T-cell (primary cell): ENCODE measurements around the gene PPEF1. TPM values are rescaled to one million over a fixed set of nuclear protein-coding genes. Genes with fewer than 3 reads are reported as not detected.
"Not testable (repeated sequence)": the region's sequence is repeated elsewhere in the genome, so short reads cannot be mapped to it uniquely, and the experiment has no call there.

Source experiments
- ATAC-seq, 4 experiments: fragments of 200-7000 bp in 3 of 4; fragments of 150-1000 bp in 1 of 4; cut with Tn5 transposase; replicated peaks in 1 of 4; 1 replicate in 3 of 4; 2 replicates in 1 of 4; pipeline ENCODE4 v1.10.0; 2021; ENCODE audit warnings: moderate library complexity in 3 of 4, mild to moderate bottlenecking in 2 of 4, moderate number of reproducible peaks in 1 of 4
- CTCF ChIA-PET, 2 donors: fragments of 300-600 bp; sonication (Branson Sonifier 250); formaldehyde crosslinking; loops; one replicate each; lab custom pipeline; 2022; ENCODE audit warnings: antibody characterized with exemption in 2 of 2; lab: Charles Lee
- POLR2A ChIA-PET, 2 donors: fragments of 300-600 bp; sonication (Branson Sonifier 250); formaldehyde crosslinking; loops; one replicate each; lab custom pipeline; 2022; ENCODE audit warnings: antibody characterized with exemption in 2 of 2; lab: Charles Lee
- DNase-seq, 35 experiments: peaks; one replicate each; pipeline versions ENCODE4 v3.0.0 to v3.0.0-alpha.2; 2013 to 2023
- H3K27ac ChIP-seq: one replicate; pipeline ENCODE4 v1.5.1; 2013; ENCODE audit warnings: low read length
- H3K27me3 ChIP-seq, 2 experiments: replicated peaks in 1 of 2; 1 replicate in 1 of 2; 2 replicates in 1 of 2; pipeline versions ENCODE4 v1.6.1 to v1.7.0; 2013; ENCODE audit warnings: low read length in 1 of 2, mixed read lengths in 1 of 2; ENCODE audit not compliant: control insufficient read depth in 2 of 2, insufficient read depth in 2 of 2; ENCODE audit errors: extremely low read depth in 1 of 2
- H3K36me3 ChIP-seq, 2 donors: 1 replicate in 1 of 2; 2 replicates in 1 of 2; pipeline versions ENCODE4 v1.6.1 to v1.7.0; 2013; ENCODE audit warnings: low read length in 1 of 2; ENCODE audit not compliant: control insufficient read depth in 2 of 2, insufficient read depth in 1 of 2; ENCODE audit errors: extremely low read depth in 1 of 2
- H3K4me1 ChIP-seq, 2 experiments: 1 replicate in 1 of 2; 2 replicates in 1 of 2; pipeline versions ENCODE4 v1.6.1 to v1.7.0; 2013; ENCODE audit warnings: low read length in 2 of 2, mixed read lengths in 1 of 2; ENCODE audit not compliant: insufficient read depth in 2 of 2, control insufficient read depth in 1 of 2; ENCODE audit errors: extremely low read depth in 1 of 2
- H3K4me3 ChIP-seq, 2 donors: 1 replicate in 1 of 2; 2 replicates in 1 of 2; pipeline versions ENCODE4 v1.5.1 to v1.7.0; 2013; ENCODE audit warnings: mild to moderate bottlenecking in 2 of 2, low read length in 1 of 2, moderate library complexity in 1 of 2; ENCODE audit not compliant: control insufficient read depth in 1 of 2; ENCODE audit errors: extremely low read depth in 1 of 2
- H3K9me3 ChIP-seq: 2 replicates; pipeline ENCODE4 v1.7.0; 2013
- H3K27ac Mint-ChIP-seq, 2 donors: one replicate each; pipeline ENCODE4 v1.8.0; 2020 to 2021; ENCODE audit warnings: mild to moderate bottlenecking in 2 of 2, mixed read lengths in 2 of 2
- H3K27me3 Mint-ChIP-seq, 2 donors: one replicate each; pipeline ENCODE4 v1.8.0; 2021 to 2022; ENCODE audit warnings: mixed read lengths in 2 of 2
- H3K36me3 Mint-ChIP-seq: one replicate; pipeline ENCODE4 v1.8.0; 2021; ENCODE audit warnings: mixed read lengths
- H3K4me1 Mint-ChIP-seq, 3 donors: one replicate each; pipeline ENCODE4 v1.8.0; 2020 to 2022; ENCODE audit warnings: mixed read lengths in 3 of 3, mild to moderate bottlenecking in 1 of 3
- H3K4me3 Mint-ChIP-seq, 3 donors: one replicate each; pipeline ENCODE4 v1.8.0; 2020 to 2022; ENCODE audit warnings: mild to moderate bottlenecking in 3 of 3, mixed read lengths in 3 of 3, moderate library complexity in 3 of 3
- H3K9me3 Mint-ChIP-seq, 3 donors: one replicate each; pipeline ENCODE4 v1.8.0; 2020 to 2022; ENCODE audit warnings: mixed read lengths in 3 of 3
- WGBS: methylation state at CpG from one replicate; pipeline ENCODE4 v1.1.5; 2013; ENCODE audit warnings: missing lambda C conversion rate; ENCODE audit not compliant: insufficient coverage; 5-methylcytosine and 5-hydroxymethylcytosine counted together
- total RNA-seq, 35 experiments: library from RNA in 6 of 35; stranded (reverse) in 6 of 35; fragments of 120-200 nt in 1 of 35; gene quantifications; one replicate each; pipeline versions ENCODE4 v1.2.1 to v1.2.4 and lab custom pipeline; 2013 to 2026

PPEF1 gene
- total RNA-seq, 5 donors from 2014 or later (not counting 1 experiment from before 2014, with no cell fraction given), result 0.09 to 0.55 (median 0.27) TPM; not detected in 1

DNA sequence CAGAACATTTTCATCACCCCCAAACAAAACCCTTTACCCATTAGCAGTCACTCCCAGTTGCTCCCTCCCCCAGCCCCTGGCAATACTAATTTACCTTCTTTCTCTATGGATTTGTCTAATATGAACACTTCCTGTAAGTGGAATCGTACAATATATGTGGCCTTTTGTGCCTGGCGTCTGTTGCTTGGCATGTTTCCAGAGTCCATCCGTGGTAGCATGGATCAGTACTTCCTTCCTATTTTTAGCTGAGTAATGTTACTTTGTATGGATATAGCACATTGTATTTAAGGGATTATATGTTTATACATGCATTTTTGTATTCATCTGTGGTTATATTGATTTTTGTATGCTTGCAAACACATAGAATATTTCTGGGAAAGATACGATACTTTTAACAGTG lies 48.2 kb downstream of the PPEF1 start:
- Mint-ChIP-seq H3K4me3 (no peak overlapping the region), H3K27me3 (peaks cover 0 to 5% of the 10 kb centered on the region in 2 donors), H3K36me3 (no peaks in the 10 kb centered on the region), H3K27ac (no peak overlapping the region), H3K4me1 (no peaks in the 10 kb centered on the region), H3K9me3 (peaks cover 0 to 5% (median 0%) of the 10 kb centered on the region in 3 donors)
- no peaks in the 10 kb centered on the region for H3K27me3 ChIP-seq
- H3K4me3 ChIP-seq, result no peak overlapping the region
- DNase-seq (no peak), ATAC-seq (no peak)
- H3K36me3 ChIP-seq, result no peaks in the 10 kb centered on the region
- no peaks in the 10 kb centered on the region for H3K9me3 ChIP-seq
- no CpG with 5 or more reads among the region's 4 CpGs for WGBS
- no peaks in the 10 kb centered on the region for H3K4me1 ChIP-seq
- no peak overlapping the region for H3K27ac ChIP-seq
- POLR2A ChIA-PET, result no interaction called here
- CTCF ChIA-PET, result no interaction called here

DNA sequence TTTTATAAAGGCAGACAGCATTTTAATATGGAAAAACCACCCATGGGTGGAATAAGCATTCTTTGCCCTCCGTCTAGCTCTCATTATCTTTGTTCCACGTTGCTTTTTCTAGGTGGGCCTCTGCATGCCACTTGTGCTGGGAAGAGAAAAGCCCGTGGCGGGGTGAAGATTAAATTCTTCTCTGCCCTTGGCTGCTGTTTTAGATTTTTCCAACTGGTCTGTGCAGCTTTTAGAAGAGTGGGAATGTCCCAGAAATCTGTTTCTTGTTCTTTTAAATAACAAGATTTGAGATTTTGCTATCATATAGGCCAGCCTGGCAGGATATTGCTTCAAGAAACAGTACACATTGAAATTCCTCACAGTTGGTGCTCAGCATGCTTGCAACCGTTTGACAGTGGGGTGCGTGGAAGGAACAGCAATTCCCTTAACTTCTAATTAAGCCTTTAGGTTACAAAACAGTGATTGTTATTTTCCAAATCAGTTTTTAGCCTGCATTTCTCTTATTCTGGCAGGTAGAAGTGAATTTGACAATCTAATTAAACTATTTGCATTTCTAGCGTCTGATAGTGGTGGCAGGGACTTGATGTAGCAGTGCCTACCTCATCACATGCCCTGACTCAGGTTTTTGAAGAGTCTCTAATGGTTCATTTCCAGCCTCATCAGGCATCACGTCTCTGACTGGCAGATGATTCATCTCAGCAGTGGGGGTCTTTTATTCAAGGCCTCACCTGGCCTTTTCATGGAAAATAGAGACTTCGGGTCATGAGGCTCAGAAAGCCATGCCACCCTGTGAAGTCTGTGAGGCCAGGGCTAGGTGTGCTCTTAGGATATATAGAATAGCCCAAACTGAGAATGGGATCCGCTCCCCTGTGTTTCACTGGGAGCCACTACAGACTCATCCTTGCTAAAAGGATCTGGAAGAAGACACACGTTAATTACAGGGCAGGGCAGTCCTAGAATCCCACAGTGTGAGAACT lies 50.8 kb downstream of the PPEF1 start:
- peaks cover 0 to 5% (median 0%) of the 10 kb centered on the region in 3 donors for H3K9me3 Mint-ChIP-seq
- no peaks in the 10 kb centered on the region for H3K9me3 ChIP-seq
- 83% methylated on average over 1 of the region's 11 CpGs for WGBS
- peaks cover 0 to 5% of the 10 kb centered on the region in 2 donors for H3K27me3 Mint-ChIP-seq
- no peaks in the 10 kb centered on the region for H3K36me3 ChIP-seq
- no peak for ATAC-seq
- no peaks in the 10 kb centered on the region for H3K27me3 ChIP-seq
- no peak for DNase-seq
- H3K27ac Mint-ChIP-seq, result no peak overlapping the region
- ChIA-PET CTCF (interaction anchor here in 1 of 2 donors (0.6 kb wide), 1 partner anchor 324 kb away, joined by 6 read pairs; no protein-coding TSS in a partner anchor), POLR2A (no interaction called here)
- H3K4me1 Mint-ChIP-seq, result no peaks in the 10 kb centered on the region
- no peak overlapping the region for H3K27ac ChIP-seq
- no peaks in the 10 kb centered on the region for H3K36me3 Mint-ChIP-seq
- H3K4me1 ChIP-seq, result no peaks in the 10 kb centered on the region
- H3K4me3 ChIP-seq, result no peak overlapping the region
- H3K4me3 Mint-ChIP-seq, result no peak overlapping the region

DNA sequence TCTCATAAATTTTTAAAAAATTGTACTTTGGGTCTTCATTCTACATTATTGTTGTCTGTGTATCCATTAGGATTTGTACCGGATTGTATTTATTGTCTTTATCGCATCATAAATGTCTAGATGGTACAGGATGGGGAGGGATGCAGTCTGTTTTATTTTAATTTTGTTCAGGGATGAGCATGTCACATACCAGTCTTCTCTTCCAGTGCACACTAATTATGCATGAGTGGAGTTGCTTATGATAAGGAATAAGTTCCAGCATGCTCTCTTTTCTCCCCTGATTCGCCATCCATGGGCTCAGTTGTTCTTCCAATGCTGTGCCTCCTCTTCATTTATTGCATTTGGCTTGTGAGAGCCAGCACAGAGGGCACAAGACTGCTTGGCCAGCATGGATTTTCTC lies 54.3 kb downstream of the PPEF1 start:
- Mint-ChIP-seq H3K27me3 (peaks cover 0 to 10% of the 10 kb centered on the region in 2 donors), H3K4me1 (no peaks in the 10 kb centered on the region), H3K4me3 (no peak overlapping the region), H3K27ac (no peak overlapping the region), H3K36me3 (no peaks in the 10 kb centered on the region), H3K9me3 (peaks cover 0 to 5% (median 0%) of the 10 kb centered on the region in 3 donors)
- ATAC-seq (no peak), DNase-seq (no peak)
- ChIA-PET POLR2A (no interaction called here), CTCF (no interaction called here)
- no peaks in the 10 kb centered on the region for H3K4me1 ChIP-seq
- H3K27me3 ChIP-seq, result no peaks in the 10 kb centered on the region
- H3K36me3 ChIP-seq, result no peaks in the 10 kb centered on the region
- H3K9me3 ChIP-seq, result no peaks in the 10 kb centered on the region
- H3K4me3 ChIP-seq, result no peak overlapping the region
- WGBS, result no CpG with 5 or more reads among the region's 3 CpGs
- no peak overlapping the region for H3K27ac ChIP-seq

DNA sequence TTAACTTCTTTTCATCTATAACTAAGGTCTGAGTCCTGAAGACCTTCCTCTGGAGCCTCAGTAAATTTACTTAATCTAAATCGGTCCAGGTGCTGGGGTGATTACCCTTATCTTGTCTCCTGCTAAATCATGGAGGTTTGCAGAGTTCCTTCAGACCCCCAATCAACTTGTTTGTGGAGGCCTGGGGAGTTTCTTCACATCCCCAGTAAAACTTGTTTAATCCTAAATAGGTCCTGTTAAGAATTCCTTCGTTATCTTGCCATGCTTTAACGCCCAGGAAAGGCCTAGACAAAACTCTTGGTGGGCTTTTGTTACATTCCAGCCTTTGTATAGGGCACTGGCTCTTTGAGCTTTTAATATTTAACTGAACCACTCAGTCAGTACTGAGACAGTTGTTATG lies 55.7 kb downstream of the PPEF1 start:
- H3K9me3 Mint-ChIP-seq, CTCF ChIA-PET, H3K27ac ChIP-seq, H3K27me3 ChIP-seq, DNase-seq, H3K27ac Mint-ChIP-seq, H3K4me1 ChIP-seq, POLR2A ChIA-PET, H3K4me3 ChIP-seq, H3K27me3 Mint-ChIP-seq, ATAC-seq, H3K36me3 ChIP-seq, H3K36me3 Mint-ChIP-seq, H3K4me1 Mint-ChIP-seq, H3K9me3 ChIP-seq, H3K4me3 Mint-ChIP-seq: not testable (repeated sequence)
- no CpG with 5 or more reads among the region's 3 CpGs for WGBS

DNA sequence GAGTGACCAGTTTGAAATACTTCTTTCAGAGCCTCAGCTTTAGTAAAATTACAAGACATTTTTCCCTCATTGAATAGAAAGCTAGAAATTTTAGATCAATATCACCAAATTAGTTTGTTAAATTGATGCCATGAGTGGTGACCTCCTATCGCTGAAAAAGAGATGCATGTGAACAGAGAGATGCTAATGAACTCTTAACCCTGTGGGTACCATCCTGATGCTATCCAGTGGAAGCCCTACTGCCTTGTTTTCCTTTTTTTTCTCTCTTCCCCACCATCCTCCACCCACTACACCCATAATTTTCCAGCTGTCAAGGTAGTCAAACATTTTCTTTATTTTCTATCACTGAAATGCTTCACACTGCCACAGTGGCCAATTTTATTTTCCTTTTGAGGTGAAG lies 61.9 kb downstream of the PPEF1 start:
- no CpG with 5 or more reads among the region's 1 CpG for WGBS

DNA sequence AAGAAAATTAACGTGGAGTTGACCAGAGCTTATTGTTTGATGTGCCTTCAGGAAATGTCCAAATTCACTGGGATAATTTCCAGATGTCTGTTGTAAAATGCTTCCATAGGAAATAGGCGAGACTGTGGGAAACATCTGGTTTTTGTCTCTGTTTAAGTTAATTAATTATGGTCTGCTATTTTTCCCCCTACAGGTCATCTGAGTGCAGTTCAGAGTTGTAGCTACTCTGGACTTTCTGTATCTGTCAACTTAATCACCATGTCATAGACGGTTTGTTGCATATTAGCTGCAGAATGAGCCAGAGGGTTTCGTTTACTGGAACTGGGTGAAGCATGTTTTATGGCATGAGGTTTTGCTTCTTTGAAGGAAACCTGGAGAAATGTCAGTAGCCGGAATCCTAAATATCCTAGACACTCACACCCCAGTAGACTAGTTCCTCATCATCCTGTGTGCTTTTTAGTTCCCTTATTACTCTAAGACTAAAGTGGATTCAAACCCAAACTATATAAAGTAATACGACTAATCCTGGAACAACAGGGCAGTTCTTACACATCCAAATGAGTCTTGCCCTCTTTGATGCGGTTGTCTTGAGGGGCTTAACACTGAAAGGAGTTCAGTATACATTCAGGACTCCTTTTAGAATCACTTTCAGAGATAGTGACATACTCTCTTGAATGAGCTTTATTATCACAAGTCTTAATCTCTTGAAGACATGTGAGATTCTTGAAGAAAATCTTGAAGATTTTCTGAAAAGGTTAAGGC lies 62.5 kb downstream of the PPEF1 start:
- Histone ChIP-seq H3K9me3 (peaks cover 2% of the 10 kb centered on the region), H3K27me3 (no peaks in the 10 kb centered on the region), H3K4me3 (no peak overlapping the region), H3K27ac (no peak overlapping the region), H3K4me1 (no peaks in the 10 kb centered on the region), H3K36me3 (no peaks in the 10 kb centered on the region)
- POLR2A ChIA-PET, result no interaction called here
- WGBS, result 40% methylated on average over 1 of the region's 7 CpGs
- Mint-ChIP-seq H3K9me3 (peaks cover 0 to 8% (median 4%) of the 10 kb centered on the region in 3 donors), H3K27ac (no peak overlapping the region), H3K4me1 (no peaks in the 10 kb centered on the region), H3K27me3 (no peaks in the 10 kb centered on the region), H3K36me3 (no peaks in the 10 kb centered on the region), H3K4me3 (no peak overlapping the region)
- DNase-seq (no peak), ATAC-seq (no peak)
- CTCF ChIA-PET, result no interaction called here

More for the DNA sequence above, 61.9 kb downstream of the PPEF1 start:
- CTCF ChIA-PET, result no interaction called here
- no peak for ATAC-seq
- no peak overlapping the region for H3K27ac ChIP-seq
- H3K27me3 ChIP-seq, result no peaks in the 10 kb centered on the region
- no peak for DNase-seq
- H3K9me3 ChIP-seq, result peaks cover under 1% of the 10 kb centered on the region
- H3K4me1 ChIP-seq, result no peaks in the 10 kb centered on the region
- H3K27ac Mint-ChIP-seq, result no peak overlapping the region
- H3K36me3 ChIP-seq, result no peaks in the 10 kb centered on the region
- no peaks in the 10 kb centered on the region for H3K27me3 Mint-ChIP-seq
- no peaks in the 10 kb centered on the region for H3K36me3 Mint-ChIP-seq
- POLR2A ChIA-PET, result no interaction called here
- H3K4me3 ChIP-seq, result no peak overlapping the region
- H3K9me3 Mint-ChIP-seq, result peaks cover 0 to 8% (median 4%) of the 10 kb centered on the region in 3 donors
- H3K4me3 Mint-ChIP-seq, result no peak overlapping the region
- no peaks in the 10 kb centered on the region for H3K4me1 Mint-ChIP-seq
